ENCODE results near the gene SSR1.

DNA sequence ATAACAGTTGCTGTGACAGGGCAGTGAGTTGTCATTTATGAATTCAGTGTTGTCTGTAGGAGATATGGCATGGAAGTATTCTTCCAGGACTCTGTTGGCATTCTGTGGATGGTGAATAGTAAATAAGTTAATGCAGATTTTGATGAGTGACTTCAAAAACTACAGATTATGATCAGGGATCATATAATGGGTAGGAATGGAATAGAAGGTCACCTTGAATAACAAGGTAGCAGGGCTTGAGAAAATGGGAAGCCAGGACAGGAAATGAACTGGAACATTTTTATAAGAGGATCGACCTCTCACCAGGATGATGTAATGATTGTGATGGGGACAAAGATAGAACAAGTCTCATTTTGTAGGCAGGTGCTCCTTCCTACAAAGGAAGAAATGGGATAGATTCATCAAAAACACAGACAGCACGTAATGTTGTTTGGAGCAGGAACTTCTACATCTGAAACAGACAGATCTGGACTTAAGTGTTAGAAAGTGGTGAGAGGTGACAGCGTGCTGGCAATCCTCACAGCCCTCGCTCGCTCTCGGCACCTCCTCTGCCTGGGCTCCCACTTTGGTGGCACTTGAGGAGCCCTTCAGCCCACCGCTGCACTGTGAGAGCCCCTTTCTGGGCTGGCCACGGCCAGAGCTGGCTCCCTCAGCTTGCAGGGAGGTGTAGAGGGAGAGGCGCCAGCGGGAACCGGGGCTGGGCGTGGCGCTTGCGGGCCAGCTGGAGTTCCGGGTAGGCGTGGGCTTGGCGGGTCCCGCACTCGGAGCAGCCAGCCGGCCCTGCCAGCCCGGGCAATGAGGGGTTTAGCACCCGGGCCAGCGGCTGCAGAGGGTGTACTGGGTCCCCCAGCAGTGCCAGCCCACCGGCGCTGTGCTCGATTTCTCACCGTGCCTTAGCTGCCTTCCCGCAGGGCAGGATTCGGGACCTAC lies 30.8 kb upstream of the SSR1 start:
- TF ChIP-seq, protein P1, sequence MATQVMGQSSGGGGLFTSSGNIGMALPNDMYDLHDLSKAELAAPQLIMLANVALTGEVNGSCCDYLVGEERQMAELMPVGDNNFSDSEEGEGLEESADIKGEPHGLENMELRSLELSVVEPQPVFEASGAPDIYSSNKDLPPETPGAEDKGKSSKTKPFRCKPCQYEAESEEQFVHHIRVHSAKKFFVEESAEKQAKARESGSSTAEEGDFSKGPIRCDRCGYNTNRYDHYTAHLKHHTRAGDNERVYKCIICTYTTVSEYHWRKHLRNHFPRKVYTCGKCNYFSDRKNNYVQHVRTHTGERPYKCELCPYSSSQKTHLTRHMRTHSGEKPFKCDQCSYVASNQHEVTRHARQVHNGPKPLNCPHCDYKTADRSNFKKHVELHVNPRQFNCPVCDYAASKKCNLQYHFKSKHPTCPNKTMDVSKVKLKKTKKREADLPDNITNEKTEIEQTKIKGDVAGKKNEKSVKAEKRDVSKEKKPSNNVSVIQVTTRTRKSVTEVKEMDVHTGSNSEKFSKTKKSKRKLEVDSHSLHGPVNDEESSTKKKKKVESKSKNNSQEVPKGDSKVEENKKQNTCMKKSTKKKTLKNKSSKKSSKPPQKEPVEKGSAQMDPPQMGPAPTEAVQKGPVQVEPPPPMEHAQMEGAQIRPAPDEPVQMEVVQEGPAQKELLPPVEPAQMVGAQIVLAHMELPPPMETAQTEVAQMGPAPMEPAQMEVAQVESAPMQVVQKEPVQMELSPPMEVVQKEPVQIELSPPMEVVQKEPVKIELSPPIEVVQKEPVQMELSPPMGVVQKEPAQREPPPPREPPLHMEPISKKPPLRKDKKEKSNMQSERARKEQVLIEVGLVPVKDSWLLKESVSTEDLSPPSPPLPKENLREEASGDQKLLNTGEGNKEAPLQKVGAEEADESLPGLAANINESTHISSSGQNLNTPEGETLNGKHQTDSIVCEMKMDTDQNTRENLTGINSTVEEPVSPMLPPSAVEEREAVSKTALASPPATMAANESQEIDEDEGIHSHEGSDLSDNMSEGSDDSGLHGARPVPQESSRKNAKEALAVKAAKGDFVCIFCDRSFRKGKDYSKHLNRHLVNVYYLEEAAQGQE (IDR thresholded peaks at IDR 0.05; ENCODE audit: low read depth) = no peak
- no peak for TF ChIP-seq RAD21 (IDR thresholded peaks at IDR 0.05; ENCODE audit: low read depth)
- TF ChIP-seq, protein P2, sequence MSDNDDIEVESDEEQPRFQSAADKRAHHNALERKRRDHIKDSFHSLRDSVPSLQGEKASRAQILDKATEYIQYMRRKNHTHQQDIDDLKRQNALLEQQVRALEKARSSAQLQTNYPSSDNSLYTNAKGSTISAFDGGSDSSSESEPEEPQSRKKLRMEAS (IDR thresholded peaks at IDR 0.05) = no peak
- no peak for TF ChIP-seq TAF1 (IDR thresholded peaks at IDR 0.05; ENCODE audit: low read depth)
- no peak for TF ChIP-seq FOXM1 (IDR thresholded peaks at IDR 0.05; ENCODE audit: borderline replicate concordance, low read depth)
- TF ChIP-seq ZBTB7A (IDR thresholded peaks at IDR 0.05; ENCODE audit: low read depth) = no peak
- TF ChIP-seq YY1 (IDR thresholded peaks at IDR 0.05; ENCODE audit: low read depth) = no peak
- TF ChIP-seq, protein P3, sequence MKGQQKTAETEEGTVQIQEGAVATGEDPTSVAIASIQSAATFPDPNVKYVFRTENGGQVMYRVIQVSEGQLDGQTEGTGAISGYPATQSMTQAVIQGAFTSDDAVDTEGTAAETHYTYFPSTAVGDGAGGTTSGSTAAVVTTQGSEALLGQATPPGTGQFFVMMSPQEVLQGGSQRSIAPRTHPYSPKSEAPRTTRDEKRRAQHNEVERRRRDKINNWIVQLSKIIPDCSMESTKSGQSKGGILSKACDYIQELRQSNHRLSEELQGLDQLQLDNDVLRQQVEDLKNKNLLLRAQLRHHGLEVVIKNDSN (IDR thresholded peaks at IDR 0.05) = no peak
- TF ChIP-seq EP300 (IDR thresholded peaks at IDR 0.05; ENCODE audit: borderline replicate concordance) = no peak
- no peak for TF ChIP-seq EGR1 (IDR thresholded peaks at IDR 0.05)
- TF ChIP-seq NFIC (IDR thresholded peaks at IDR 0.05) = no peak
- TF ChIP-seq CEBPB (IDR thresholded peaks at IDR 0.05) = no peak
- no peak for TF ChIP-seq CREB1 (IDR thresholded peaks at IDR 0.05; ENCODE audit: low read depth)
